HL-60 (cell line): Measurements from ENCODE around the gene MTFR2.
A peak's percentile ranks its signal among the peaks of the same experiment; 100 is the strongest.

Experiments
- DNase-seq, 2 experiments: peaks; one replicate each; pipeline ENCODE4 v3.0.0-alpha.2; 2010 to 2020; ENCODE audit warnings: low read depth in 1 of 2, low spot score in 1 of 2
- H3K27ac ChIP-seq: fragments of 250-450 bp; sonication (Bioruptor Pico); replicated peaks from 2 replicates; pipeline ENCODE4 v1.5.1; 2020; ENCODE audit warnings: mild to moderate bottlenecking, moderate library complexity
- H3K27me3 ChIP-seq: fragments of 250-450 bp; sonication (Bioruptor Pico); 2 replicates; pipeline ENCODE4 v1.5.1; 2021; ENCODE audit warnings: mild to moderate bottlenecking, moderate library complexity; ENCODE audit not compliant: insufficient read depth, poor library complexity, severe bottlenecking
- H3K4me3 ChIP-seq: replicated peaks from 2 replicates; pipeline ENCODE4 v1.5.1; 2011; ENCODE audit warnings: mild to moderate bottlenecking, control low read depth, low read length; ENCODE audit not compliant: insufficient read depth
- CTCF ChIP-seq: IDR thresholded peaks from one replicate; pipeline ENCODE4 v1.5.1; 2011; ENCODE audit warnings: low read length, control low read depth, inconsistent platforms; ENCODE audit not compliant: insufficient read depth
- GABPA ChIP-seq: IDR thresholded peaks from 2 replicates; pipeline ENCODE4 v1.6.1; 2012; ENCODE audit warnings: low read depth
- POLR2AphosphoS5 ChIP-seq: IDR thresholded peaks from 2 replicates; pipeline ENCODE4 v1.6.1; 2012; ENCODE audit warnings: low read depth
- REST ChIP-seq: IDR thresholded peaks from 2 replicates; pipeline ENCODE4 v1.6.1; 2012; ENCODE audit warnings: low read depth; ENCODE audit not compliant: insufficient replicate concordance
- SPI1 ChIP-seq: IDR thresholded peaks from 2 replicates; pipeline ENCODE4 v1.6.1; 2012; ENCODE audit warnings: low read depth, mild to moderate bottlenecking, borderline replicate concordance

MTFR2 gene

DNA sequence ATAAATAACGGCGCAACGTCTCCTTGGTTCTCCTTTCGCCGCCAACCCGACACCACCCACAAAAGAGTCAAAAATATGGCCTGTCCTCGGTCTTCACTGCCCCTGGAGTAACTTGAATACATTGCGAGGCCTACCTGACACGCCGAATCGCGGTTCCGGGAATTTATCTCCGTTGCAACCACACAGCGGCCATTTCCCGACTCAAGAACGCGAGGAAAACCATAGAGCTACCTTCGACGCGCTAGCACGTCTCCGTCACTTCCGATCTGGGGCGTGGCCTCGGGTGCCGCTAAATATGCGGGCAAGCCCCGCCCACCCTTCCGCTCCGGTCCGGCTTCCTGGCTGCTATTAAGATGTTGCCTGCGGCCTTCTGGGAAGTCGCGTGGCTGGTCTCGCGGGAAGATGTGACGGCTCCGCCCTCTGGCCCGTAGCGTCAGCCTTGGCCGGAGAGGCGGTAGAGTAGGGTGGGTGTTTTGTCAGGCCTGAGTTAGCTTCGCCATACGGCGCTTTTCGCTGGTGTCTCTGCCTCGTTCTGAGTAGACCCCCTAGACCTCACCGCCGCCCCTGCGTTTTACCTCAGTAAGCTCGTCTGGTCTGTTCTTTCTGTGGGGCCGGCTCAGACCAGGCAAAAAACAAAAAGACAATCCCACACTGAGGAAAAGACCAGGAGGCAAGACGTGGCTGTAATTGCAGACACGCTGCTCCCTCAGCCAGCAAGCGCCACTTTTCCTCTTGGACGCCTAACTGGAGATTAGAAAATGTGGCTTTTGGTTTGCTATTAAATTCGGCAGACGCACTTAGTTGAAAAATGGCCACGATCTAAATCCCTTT lies 39.7 kb upstream of the MTFR2 start, which contains the start of gene BCLAF1:
Gene BCLAF1, minus strand, starts transcription at position 268 of the 831 bp plus-strand sequence. CDS start 9,980 bp downstream, outside the sequence.
- TF ChIP-seq REST (peak; percentile 76), POLR2AphosphoS5 (peak; percentile 95), GABPA (peak; percentile 49), SPI1 (peak; percentile 56; the same call in 1 of the 2 replicates), CTCF (no peak)
- peak; percentile 98 to 99 for DNase-seq
- Histone ChIP-seq H3K4me3 (peak within 1 kb of the TSS; percentile 76), H3K27me3 (no peaks in the 10 kb centered on the region), H3K27ac (peak within 1 kb of the TSS; percentile 100)

DNA sequence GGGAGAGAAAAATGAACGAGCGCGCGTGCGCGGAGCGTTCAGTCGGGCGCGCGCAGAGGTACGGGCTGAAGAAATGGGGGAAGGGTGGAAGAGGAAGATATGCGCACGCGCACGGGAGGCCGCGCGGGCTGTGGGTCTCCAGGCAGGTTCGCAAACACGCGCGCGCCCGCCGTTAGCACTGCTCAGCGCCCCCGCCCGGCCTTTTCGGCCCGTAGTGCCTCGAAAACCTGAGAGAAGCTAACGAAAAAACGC lies 39.1 kb upstream of the MTFR2 start:
- TF ChIP-seq CTCF (no peak), SPI1 (no peak), REST (no peak), GABPA (no peak), POLR2AphosphoS5 (no peak)
- DNase-seq: peak; percentile 82 to 91
- H3K27me3 ChIP-seq: no peaks in the 10 kb centered on the region
- H3K4me3 ChIP-seq: peak overlapping the region; percentile 76
- peak overlapping the region; percentile 100 for H3K27ac ChIP-seq

- peak in 1 of 2 experiments; percentile 40 for DNase-seq
- TF ChIP-seq CTCF (no peak), REST (no peak), SPI1 (no peak), POLR2AphosphoS5 (no peak), GABPA (no peak)
- Histone ChIP-seq H3K27ac (peak overlapping the region; percentile 100), H3K4me3 (peak overlapping the region; percentile 76), H3K27me3 (no peaks in the 10 kb centered on the region)
Observed at GRCh38 chr6:136288566-136289326, 38.6 kb upstream of the MTFR2 start.
